Astrocyte (in vitro differentiated cells and primary cell): ENCODE measurements around the gene RAPGEF2.

ENCODE experiments used
- CTCF ChIP-seq: IDR thresholded peaks from 2 replicates; pipeline ENCODE4 v1.5.1; 2011; ENCODE audit warnings: low read depth, mild to moderate bottlenecking, inconsistent platforms, low read length, moderate library complexity; ENCODE audit not compliant: insufficient read depth
- EZH2 ChIP-seq: IDR thresholded peaks from 2 replicates; pipeline ENCODE4 v1.6.1; 2012; ENCODE audit warnings: mild to moderate bottlenecking, low read length, inconsistent platforms; ENCODE audit not compliant: insufficient read depth

DNA sequence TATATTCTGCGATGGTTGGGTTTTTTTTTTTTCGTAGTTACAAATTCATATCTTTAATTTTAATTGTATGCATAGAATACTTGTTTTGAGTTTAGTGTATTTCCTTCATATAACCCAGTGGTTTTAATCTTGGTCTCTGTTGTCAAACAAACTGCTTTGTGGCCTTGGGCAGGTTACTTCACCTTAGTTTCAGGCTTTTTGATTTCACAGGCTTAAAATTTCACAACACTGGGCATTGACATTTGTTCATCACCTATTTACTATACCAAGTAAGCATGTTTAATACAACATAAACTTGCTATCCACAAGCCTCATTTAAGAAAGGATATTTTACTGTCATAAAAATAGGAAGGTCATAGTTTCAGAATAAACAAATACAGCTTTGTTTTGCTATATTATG lies 14.7 kb downstream of the RAPGEF2 start:
- TF ChIP-seq EZH2 (no peak), CTCF (no peak)
